Stimulated activated CD8-positive, alpha-beta memory T cell treated with anti-CD3 and anti-CD28 coated beads, Interleukin-7, amount 100 ng/mL, for 48 hours (primary cell): ENCODE measurements around the gene BCL6.
A peak's percentile ranks its signal among the peaks of the same experiment; 100 is the strongest.
"Not testable (repeated sequence)": the region's sequence is repeated elsewhere in the genome, so short reads cannot be mapped to it uniquely, and the experiment has no call there.

Experiments
- DNase-seq, 2 donors: peaks; one replicate each; pipeline ENCODE4 v3.0.0-alpha.2; 2020; ENCODE audit warnings: low read depth in 1 of 2; ENCODE audit errors: extremely low read depth in 1 of 2

The BCL6 gene

DNA sequence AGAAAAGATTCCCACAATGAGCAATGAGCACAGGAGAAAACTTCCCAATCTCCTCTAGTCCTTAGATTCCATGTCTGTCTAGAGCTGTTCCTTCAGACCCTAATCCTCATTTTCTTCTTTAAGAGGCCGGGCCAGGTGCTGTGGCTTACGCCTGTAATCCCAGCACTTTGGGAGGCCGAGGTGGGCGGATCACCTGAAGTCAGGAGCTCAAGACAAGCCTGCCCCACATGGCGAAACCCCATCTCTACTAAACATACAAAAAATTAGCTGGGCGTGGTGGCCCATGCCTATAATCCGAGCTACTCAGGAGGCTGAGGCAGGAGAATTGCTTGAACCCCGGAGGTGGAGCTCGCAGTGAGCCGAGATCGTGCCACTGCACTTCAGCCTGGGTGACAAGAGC, 63.5 kb downstream of the BCL6 start:
- not testable (repeated sequence) for DNase-seq

DNA sequence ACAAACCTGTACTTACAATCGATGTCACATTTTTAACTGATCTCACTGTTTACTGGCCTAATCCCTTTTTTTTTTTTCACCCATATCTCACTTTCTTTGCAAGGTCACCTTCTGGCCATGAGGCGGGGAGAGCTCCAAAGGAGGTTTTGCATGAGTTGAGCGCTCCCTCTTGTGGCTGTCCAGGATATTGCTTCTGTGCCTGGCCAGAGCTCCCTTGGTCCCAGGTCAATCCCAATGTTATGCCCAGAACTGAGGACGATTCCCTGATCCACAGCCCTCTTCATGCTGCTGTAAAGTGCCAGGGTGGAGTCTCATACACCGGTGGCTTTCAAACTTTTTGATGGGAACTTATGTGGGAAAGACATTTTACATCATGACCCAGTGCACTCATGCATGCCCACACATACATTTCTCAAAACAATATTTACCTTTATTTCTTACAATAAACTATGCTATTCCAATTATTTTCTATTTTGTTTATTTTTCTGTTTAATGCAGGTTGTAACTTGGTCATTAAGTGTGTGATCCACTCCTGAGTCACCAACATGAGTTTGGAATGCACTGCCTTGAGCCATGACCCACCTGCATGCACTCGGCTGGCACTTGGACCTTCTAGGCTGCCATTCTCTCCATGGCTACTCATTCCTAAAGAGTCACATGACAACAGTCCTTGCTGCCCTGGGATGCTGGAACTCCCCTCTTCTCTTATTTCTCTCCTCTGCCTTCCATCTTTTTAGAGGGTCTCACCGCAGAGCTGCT, 65.5 kb downstream of the BCL6 start:
- DNase-seq = peak; percentile 15 to 37

DNA sequence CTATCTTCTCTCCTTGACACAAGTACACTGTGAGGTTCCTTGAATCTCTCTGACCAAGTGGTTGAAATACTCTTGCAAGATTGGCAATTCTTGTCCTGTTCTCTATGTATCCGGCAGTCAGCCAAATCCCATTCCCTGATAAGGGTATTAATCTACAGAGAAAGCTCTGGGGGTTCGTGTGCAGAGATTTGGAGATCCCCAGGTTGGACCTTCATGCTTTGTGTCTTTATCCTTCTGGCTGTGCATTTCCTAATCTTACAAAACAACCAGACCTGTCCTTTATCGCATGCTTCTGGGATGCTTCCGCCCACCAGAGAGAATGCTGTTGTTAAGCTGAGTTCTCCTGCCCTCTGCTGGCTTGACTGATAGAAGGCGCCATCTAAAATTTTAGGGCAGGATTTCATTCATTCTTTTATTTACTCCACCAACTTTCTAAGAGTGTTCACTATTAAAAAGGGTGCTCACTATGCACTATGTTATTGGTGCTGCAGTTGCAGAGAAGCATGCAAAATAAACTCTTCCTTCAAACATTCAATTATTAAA, 66.5 kb downstream of the BCL6 start:
- DNase-seq = no peak

DNA sequence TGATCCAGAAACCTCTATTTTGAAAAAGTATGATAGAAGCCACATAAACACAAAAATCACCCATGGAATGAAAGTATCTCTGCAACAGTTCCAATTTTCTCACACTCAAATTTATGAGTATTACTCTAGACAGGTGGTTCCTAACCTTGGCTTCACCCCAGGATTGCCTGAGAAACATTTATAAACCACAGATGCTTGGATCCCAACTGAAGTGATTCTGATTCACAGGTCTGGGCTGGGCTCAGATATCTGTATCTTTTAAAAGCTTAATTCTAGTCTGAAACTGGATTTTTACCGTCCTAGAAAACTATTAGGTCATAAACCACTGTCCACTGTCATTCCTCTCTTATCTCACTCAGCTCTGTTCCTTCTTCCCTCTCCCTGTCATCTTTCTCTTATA, 67.7 kb downstream of the BCL6 start:
- DNase-seq = no peak

- DNase-seq = no peak
Measured at GRCh38 chr3:187673012-187673411, 72.3 kb downstream of the BCL6 start.
